ENCODE measurements around the gene OR2Z1. TPM values are rescaled to one million over a fixed set of nuclear protein-coding genes. Genes with fewer than 3 reads are reported as not detected.
A peak's percentile ranks its signal among the peaks of the same experiment; 100 is the strongest.
"Not testable (repeated sequence)": the region's sequence is repeated elsewhere in the genome, so short reads cannot be mapped to it uniquely, and the experiment has no call there.

OR2Z1 gene
- total RNA-seq, 2 experiments from 2014 or later = not detected

- H3K4me3 Mint-ChIP-seq = no peak overlapping the region
- ChIA-PET POLR2A (no interaction called here), CTCF (no interaction called here)
- no peak for DNase-seq
- peaks cover 34% of the 10 kb centered on the region for H3K27me3 Mint-ChIP-seq
- no peak overlapping the region for H3K27ac Mint-ChIP-seq
- no peaks in the 10 kb centered on the region for H3K4me1 Mint-ChIP-seq
- H3K9me3 Mint-ChIP-seq = peaks cover 3% of the 10 kb centered on the region
- H3K36me3 Mint-ChIP-seq (ENCODE audit: low read depth) = no peaks in the 10 kb centered on the region
Measured at GRCh38 chr19:8724276-8724675, 2.8 kb downstream of the OR2Z1 start.

- CTCF ChIA-PET = interaction anchor here (1.5 kb wide), 1 partner anchor 67 kb away, joined by 3 read pairs; no protein-coding TSS in a partner anchor
- DNase-seq = peak; percentile 35
- POLR2A ChIA-PET = no interaction called here
- no peaks in the 10 kb centered on the region for H3K4me1 Mint-ChIP-seq
- H3K36me3 Mint-ChIP-seq (ENCODE audit: low read depth) = no peaks in the 10 kb centered on the region
- H3K9me3 Mint-ChIP-seq = peaks cover 7% of the 10 kb centered on the region
- peaks cover 4% of the 10 kb centered on the region for H3K27me3 Mint-ChIP-seq
- H3K4me3 Mint-ChIP-seq = no peak overlapping the region
- H3K27ac Mint-ChIP-seq = no peak overlapping the region
Measured at GRCh38 chr19:8731428-8732169, 10.2 kb downstream of the OR2Z1 start.

DNA sequence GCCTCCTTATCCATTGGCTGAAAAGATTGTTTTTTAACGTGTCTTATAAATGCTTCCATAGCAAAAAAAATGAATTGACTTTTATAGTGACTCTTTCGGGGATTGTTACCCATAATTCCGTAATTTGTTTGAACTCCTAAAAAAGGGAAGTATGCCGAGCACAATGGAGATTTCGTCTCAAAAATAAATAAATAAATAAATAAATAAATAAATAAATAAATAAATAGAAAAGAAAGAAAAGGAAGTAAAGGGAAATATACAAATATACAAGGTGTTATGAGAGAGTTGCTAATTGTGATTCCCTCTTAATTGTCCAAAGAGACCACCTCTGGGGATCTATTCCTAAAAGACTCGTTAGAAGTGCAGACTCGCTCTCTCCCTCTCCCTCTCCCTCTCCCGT, 16.9 kb downstream of the OR2Z1 start:
- ChIA-PET POLR2A (no interaction called here), CTCF (no interaction called here)
- Mint-ChIP-seq H3K36me3 (ENCODE audit: low read depth) (no peaks in the 10 kb centered on the region), H3K9me3 (no peaks in the 10 kb centered on the region), H3K4me3 (no peak overlapping the region), H3K4me1 (no peaks in the 10 kb centered on the region), H3K27ac (no peak overlapping the region), H3K27me3 (peaks cover 2% of the 10 kb centered on the region)
- no peak for DNase-seq

GRCh38 chr19:8739291-8740065, 18.0 kb downstream of the OR2Z1 start:
- DNase-seq; CTCF ChIA-PET; H3K4me3 Mint-ChIP-seq; H3K27ac Mint-ChIP-seq; H3K36me3 Mint-ChIP-seq (ENCODE audit: low read depth); POLR2A ChIA-PET; H3K9me3 Mint-ChIP-seq; H3K27me3 Mint-ChIP-seq; H3K4me1 Mint-ChIP-seq: not testable (repeated sequence)

DNA sequence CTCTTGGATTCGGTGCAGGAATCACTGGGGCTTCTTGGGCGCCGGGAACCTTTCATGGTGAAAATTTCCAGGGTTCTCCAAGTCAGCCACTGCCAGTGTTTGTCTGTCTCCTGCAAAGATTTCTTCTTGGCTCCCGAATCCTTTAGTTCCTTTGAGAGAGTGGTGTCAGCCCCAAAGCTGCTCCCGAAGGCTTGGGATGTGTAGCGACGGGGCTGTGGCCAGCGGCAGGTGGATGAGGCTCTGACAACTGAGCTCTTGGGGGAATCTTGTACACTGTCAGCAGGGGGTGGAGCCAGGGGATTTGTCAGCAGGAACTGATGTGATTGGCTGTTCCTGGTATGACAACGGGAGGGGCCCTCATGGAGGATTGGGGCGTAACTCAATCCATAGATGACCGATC, 45.8 kb downstream of the OR2Z1 start:
- POLR2A ChIA-PET; H3K9me3 Mint-ChIP-seq; CTCF ChIA-PET; H3K4me1 Mint-ChIP-seq; H3K36me3 Mint-ChIP-seq (ENCODE audit: low read depth); H3K27ac Mint-ChIP-seq; H3K27me3 Mint-ChIP-seq; H3K4me3 Mint-ChIP-seq; DNase-seq: not testable (repeated sequence)

GRCh38 chr19:8769265-8769664, 47.8 kb downstream of the OR2Z1 start:
- POLR2A ChIA-PET, H3K27me3 Mint-ChIP-seq: not testable (repeated sequence)

DNA sequence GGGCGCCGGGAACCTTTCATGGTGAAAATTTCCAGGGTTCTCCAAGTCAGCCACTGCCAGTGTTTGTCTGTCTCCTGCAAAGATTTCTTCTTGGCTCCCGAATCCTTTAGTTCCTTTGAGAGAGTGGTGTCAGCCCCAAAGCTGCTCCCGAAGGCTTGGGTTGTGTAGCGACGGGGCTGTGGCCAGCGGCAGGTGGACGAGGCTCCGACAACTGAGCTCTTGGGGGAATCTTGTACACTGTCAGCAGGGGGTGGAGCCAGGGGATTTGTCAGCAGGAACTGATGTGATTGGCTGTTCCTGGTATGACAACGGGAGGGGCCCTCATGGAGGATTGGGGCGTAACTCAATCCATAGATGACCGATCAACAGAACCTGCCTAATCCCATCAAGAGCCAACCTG, 52.2 kb downstream of the OR2Z1 start:
- H3K9me3 Mint-ChIP-seq; H3K36me3 Mint-ChIP-seq (ENCODE audit: low read depth); DNase-seq; H3K27me3 Mint-ChIP-seq; CTCF ChIA-PET; H3K27ac Mint-ChIP-seq; POLR2A ChIA-PET; H3K4me1 Mint-ChIP-seq; H3K4me3 Mint-ChIP-seq: not testable (repeated sequence)

More at GRCh38 chr19:8769265-8769664, 47.8 kb downstream of the OR2Z1 start:
- H3K36me3 Mint-ChIP-seq (ENCODE audit: low read depth); DNase-seq; H3K4me3 Mint-ChIP-seq; H3K9me3 Mint-ChIP-seq; H3K4me1 Mint-ChIP-seq; CTCF ChIA-PET; H3K27ac Mint-ChIP-seq: not testable (repeated sequence)

Other genes with a start within 250 kb of the OR2Z1 start
- 1 to 10 TPM; 3.8 to 6.7 TPM for gene PRAM1, start 219.0 kb upstream of the OR2Z1 start, total RNA-seq
- 10 to 100 TPM; 46.8 to 47.3 TPM for gene ZNF414, start 207.5 kb upstream of the OR2Z1 start, total RNA-seq
- gene MYO1F, start 144.2 kb upstream of the OR2Z1 start, total RNA-seq = 100 to 1,000 TPM; 359 to 366 TPM
- gene ADAMTS10, start 110.9 kb upstream of the OR2Z1 start, total RNA-seq = 10 to 100 TPM; 10.6 to 15.3 TPM
- gene NFILZ, start 91.0 kb upstream of the OR2Z1 start, total RNA-seq = not detected
- gene ACTL9, start 22.8 kb upstream of the OR2Z1 start, total RNA-seq = not detected
- 10 to 100 TPM; 19.5 to 21.2 TPM for gene ZNF558, start 110.7 kb downstream of the OR2Z1 start, total RNA-seq
- gene MBD3L1, start 110.7 kb downstream of the OR2Z1 start, total RNA-seq = not detected